Ovary (tissue), 9 donors: ENCODE measurements around the gene PCDH17. TPM values are rescaled to one million over a fixed set of nuclear protein-coding genes. Genes with fewer than 3 reads are reported as not detected.

Source experiments
- DNase-seq, 5 donors: peaks; one replicate each; pipeline ENCODE4 v3.0.0-alpha.2; 2019 to 2020
- H3K27ac ChIP-seq, 2 donors: fragments of 200-600 bp; one replicate each; pipeline versions ENCODE4 v1.5.1 to v1.8.0; 2019 to 2022
- H3K27me3 ChIP-seq: fragments of 200-600 bp; one replicate; pipeline ENCODE4 v1.8.0; 2022
- H3K36me3 ChIP-seq: fragments of 200-600 bp; sonication (generic); one replicate; pipeline ENCODE4 v1.5.1; 2019
- H3K4me1 ChIP-seq: one replicate; pipeline ENCODE4 v1.8.1; 2013; ENCODE audit warnings: mild to moderate bottlenecking, moderate library complexity; ENCODE audit not compliant: insufficient read depth
- H3K4me3 ChIP-seq: fragments of 200-600 bp; sonication (generic); one replicate; pipeline ENCODE4 v1.5.1; 2017
- H3K9me3 ChIP-seq, 2 donors: fragments of 200-600 bp in 1 of 2; sonication (generic) in 1 of 2; one replicate each; pipeline versions ENCODE4 v1.5.1 to v1.8.1; 2013 to 2019; ENCODE audit warnings: mild to moderate bottlenecking in 1 of 2, moderate library complexity in 1 of 2
- CTCF ChIP-seq, 3 donors: fragments of 450-650 bp in 2 of 3; fragments of 200-600 bp in 1 of 3; IDR thresholded peaks; one replicate each; pipeline versions ENCODE4 v1.5.1 to v1.8.0; 2016 to 2022; ENCODE audit warnings: antibody characterized with exemption in 3 of 3, mild to moderate bottlenecking in 1 of 3
- EP300 ChIP-seq: sonication (generic); formaldehyde crosslinking; IDR thresholded peaks from one replicate; pipeline ENCODE4 v1.6.1; 2017; ENCODE audit warnings: antibody characterized with exemption
- POLR2A ChIP-seq: fragments of 450-650 bp; IDR thresholded peaks from one replicate; pipeline ENCODE4 v1.6.1; 2017; ENCODE audit warnings: antibody characterized with exemption, mild to moderate bottlenecking, moderate library complexity
- WGBS, 3 donors: extraction: QIAGEN DNeasy Blood & Tissue Kit in 1 of 3; methylation state at CpG; one replicate each; pipeline versions ENCODE4 v1.1.5 to v1.1.7; 2013 to 2017; 5-methylcytosine and 5-hydroxymethylcytosine counted together
- intact Hi-C, 4 donors: fragments of 100-400 bp; cut with DNase I; formaldehyde crosslinking; loops; one replicate each; pipeline versions ENCODE4 v1.11.0 to v1.15.1; 2022 to 2023
- polyA plus RNA-seq, 2 donors: library from polyadenylated mRNA; stranded (reverse); fragments of 200-250 nt in 1 of 2; fragments of 350-450 nt in 1 of 2; fragmentation: Illumina TruSeq in 1 of 2; extraction: RNeasy Lipid Tissue Mini Kit (QIAGEN cat#74804) in 1 of 2; gene quantifications; one replicate each; pipeline ENCODE4 v1.2.3, GENCODE V29; 2013 to 2014
- total RNA-seq, 7 donors: library from RNA; depleted of rRNA in 2 of 7; stranded (reverse); fragments of >200 nt in 2 of 7; fragmentation: NEBNext Ultra II Directional in 3 of 7; extraction: Animal tissue kit (Norgen Biotek cat#: 25700) in 3 of 7; gene quantifications; one replicate each; pipeline versions ENCODE4 v1.1.0 to v1.2.4, GENCODE V29; 2016 to 2023
- donor health status: DM: no; HTN: no; CAD: no; lungs with moderate emphysema.
- donor health status: DM: no; HTN: no; CAD: no.
- donor health status: Bipolar disorder and iron deficiency.
- donor health status: DM: yes; HTN: yes; CAD: no.
- donor health status: DM: no; HTN: no; CAD: no.
- donor health status: DM: yes; HTN: yes; CAD: no.

The PCDH17 gene
- total and polyA plus RNA-seq, 9 donors, result 1.2 to 21.3 (median 2.4) TPM

GRCh38 chr13:57675526-57675925 lies 44.0 kb downstream of the PCDH17 start:
- no peak overlapping the region for H3K27ac ChIP-seq
- TF ChIP-seq POLR2A, result no peak
- TF ChIP-seq CTCF (IDR thresholded peaks at IDR 0.05), result no peak
- TF ChIP-seq EP300, result no peak
- H3K9me3 ChIP-seq, result no peaks in the 10 kb centered on the region
- no peak for DNase-seq
- no peaks in the 10 kb centered on the region for H3K4me1 ChIP-seq
- H3K27me3 ChIP-seq, result no peaks in the 10 kb centered on the region
- 46 to 64% (median 55%) methylated on average over 2 of the region's 2 CpGs for WGBS, 3 donors
- no peak overlapping the region for H3K4me3 ChIP-seq
- H3K36me3 ChIP-seq, result no peaks in the 10 kb centered on the region
- intact Hi-C loops, result no loop called here

GRCh38 chr13:57680609-57681008 lies 49.1 kb downstream of the PCDH17 start:
- Histone ChIP-seq H3K9me3 (no peaks in the 10 kb centered on the region), H3K4me1 (no peaks in the 10 kb centered on the region), H3K27me3 (no peaks in the 10 kb centered on the region), H3K36me3 (no peaks in the 10 kb centered on the region), H3K27ac (no peak overlapping the region), H3K4me3 (no peak overlapping the region)
- no peak for DNase-seq
- TF ChIP-seq CTCF (IDR thresholded peaks at IDR 0.05), result no peak
- TF ChIP-seq POLR2A, result no peak
- no peak for TF ChIP-seq EP300
- intact Hi-C loops, result no loop called here
- WGBS, 3 donors, result 88 to 93% (median 92%) methylated on average over 1 of the region's 1 CpG

- Histone ChIP-seq H3K36me3 (no peaks in the 10 kb centered on the region), H3K4me1 (no peaks in the 10 kb centered on the region), H3K9me3 (no peaks in the 10 kb centered on the region), H3K27ac (no peak overlapping the region), H3K27me3 (no peaks in the 10 kb centered on the region), H3K4me3 (no peak overlapping the region)
- intact Hi-C loops, result no loop called here
- 79 to 85% (median 82%) methylated on average over 4 of the region's 4 CpGs for WGBS, 3 donors
- TF ChIP-seq CTCF (IDR thresholded peaks at IDR 0.05) (no peak), EP300 (no peak), POLR2A (no peak)
- no peak for DNase-seq
These were observed 50.7 kb downstream of the PCDH17 start for GRCh38 chr13:57682128-57682716.

- intact Hi-C loops, result no loop called here
- Histone ChIP-seq H3K9me3 (no peaks in the 10 kb centered on the region), H3K4me3 (no peak overlapping the region), H3K4me1 (no peaks in the 10 kb centered on the region), H3K27ac (no peak overlapping the region), H3K27me3 (no peaks in the 10 kb centered on the region), H3K36me3 (no peaks in the 10 kb centered on the region)
- TF ChIP-seq EP300 (no peak), POLR2A (no peak), CTCF (IDR thresholded peaks at IDR 0.05) (no peak)
- no peak for DNase-seq
- 80 to 86% (median 85%) methylated on average over 4 of the region's 4 CpGs for WGBS, 3 donors
These were observed 67.3 kb downstream of the PCDH17 start for GRCh38 chr13:57698851-57699250.
